HG03575 (cell line): Measurements from ENCODE around the gene PADI4.

Source experiments
- ATAC-seq: cut with Tn5 transposase; IDR thresholded peaks from one replicate; pipeline ENCODE4 v1.9.1; 2021; ENCODE audit not compliant: unreplicated experiment, insufficient number of reproducible peaks, low FRiP score; ENCODE audit errors: extremely low read depth

Gene PADI4

GRCh38 chr1:17307946-17308345, at the start of gene PADI4:
TSS of gene PADI4 (plus strand) at chr1:17308197. CDS start at chr1:17308223, 26 bp downstream.
- no peak for ATAC-seq

GRCh38 chr1:17258758-17259130, 49.3 kb upstream of the PADI4 start:
- no peak for ATAC-seq

GRCh38 chr1:17259233-17259873, 48.6 kb upstream of the PADI4 start:
- no peak for ATAC-seq

- ATAC-seq = no peak
Measured at GRCh38 chr1:17260264-17260663, 47.7 kb upstream of the PADI4 start.

GRCh38 chr1:17260738-17261137, 47.3 kb upstream of the PADI4 start:
- no peak for ATAC-seq

GRCh38 chr1:17263936-17264335, 44.1 kb upstream of the PADI4 start:
- no peak for ATAC-seq

- ATAC-seq = no peak
Measured at GRCh38 chr1:17264470-17264869, 43.5 kb upstream of the PADI4 start.

- ATAC-seq = no peak
Measured at GRCh38 chr1:17265162-17265561, 42.8 kb upstream of the PADI4 start.

GRCh38 chr1:17265950-17266349, 42.0 kb upstream of the PADI4 start:
- no peak for ATAC-seq

- no peak for ATAC-seq
Measured at GRCh38 chr1:17270891-17271765, 36.9 kb upstream of the PADI4 start.

GRCh38 chr1:17272066-17272465, 35.9 kb upstream of the PADI4 start:
- no peak for ATAC-seq

GRCh38 chr1:17272646-17273045, 35.4 kb upstream of the PADI4 start:
- ATAC-seq = no peak

- ATAC-seq = no peak
Measured at GRCh38 chr1:17273096-17273495, 34.9 kb upstream of the PADI4 start.

GRCh38 chr1:17274186-17275170, 33.5 kb upstream of the PADI4 start:
- no peak for ATAC-seq

- ATAC-seq = no peak
Measured at GRCh38 chr1:17276568-17276967, 31.4 kb upstream of the PADI4 start.

GRCh38 chr1:17277511-17278159, 30.4 kb upstream of the PADI4 start:
- no peak for ATAC-seq

GRCh38 chr1:17278996-17279830, 28.8 kb upstream of the PADI4 start:
- ATAC-seq = no peak

GRCh38 chr1:17280436-17280835, 27.6 kb upstream of the PADI4 start:
- no peak for ATAC-seq
